WTC11 (cell line): ENCODE results near the gene MSI2. TPM values are rescaled to one million over a fixed set of nuclear protein-coding genes. Genes with fewer than 3 reads are reported as not detected.

Source experiments
- ATAC-seq: fragments of 200-7000 bp; cut with Tn5 transposase; 2 replicates; pipeline ENCODE4 v1.10.0; 2021; ENCODE audit warnings: mild to moderate bottlenecking, moderate library complexity
- CTCF ChIA-PET: fragments of 300-600 bp; sonication (Branson Sonifier 250); formaldehyde crosslinking; loops from one replicate; lab custom pipeline; 2021; ENCODE audit warnings: antibody characterized with exemption; lab: Charles Lee
- POLR2A ChIA-PET: fragments of 350-600 bp; sonication (Branson Sonifier 250); formaldehyde crosslinking; loops from one replicate; lab custom pipeline; 2021; ENCODE audit warnings: antibody characterized with exemption; lab: Charles Lee
- DNase-seq: peaks from one replicate; pipeline ENCODE4 v3.0.0; 2021; ENCODE audit warnings: low spot score
- H3K27ac Mint-ChIP-seq: 2 replicates; pipeline ENCODE4 v1.8.0; 2021; ENCODE audit warnings: mixed read lengths
- H3K27me3 Mint-ChIP-seq: 2 replicates; pipeline ENCODE4 v1.8.0; 2021; ENCODE audit warnings: low read depth, mild to moderate bottlenecking, moderate library complexity, mixed read lengths
- H3K36me3 Mint-ChIP-seq: 2 replicates; pipeline ENCODE4 v1.8.0; 2021; ENCODE audit warnings: mixed read lengths
- H3K4me1 Mint-ChIP-seq: 2 replicates; pipeline ENCODE4 v1.8.0; 2022; ENCODE audit warnings: mixed read lengths
- H3K4me3 Mint-ChIP-seq: 2 replicates; pipeline ENCODE4 v1.8.0; 2021; ENCODE audit warnings: mild to moderate bottlenecking, moderate library complexity, mixed read lengths
- H3K9me3 Mint-ChIP-seq: 2 replicates; pipeline ENCODE4 v1.8.0; 2021; ENCODE audit warnings: mixed read lengths
- ARID4B ChIP-seq: sonication (generic); formaldehyde crosslinking; IDR thresholded peaks from 2 replicates; pipeline ENCODE4 v1.8.0; 2023; ENCODE audit warnings: missing genetic modification reagents, mild to moderate bottlenecking, borderline replicate concordance
- ESRRA ChIP-seq: sonication (generic); formaldehyde crosslinking; IDR thresholded peaks from 2 replicates; pipeline ENCODE4 v1.8.1; 2022; ENCODE audit warnings: mild to moderate bottlenecking, missing genetic modification reagents, borderline replicate concordance
- GRHL2 ChIP-seq: fragments of 250-450 bp; sonication (Bioruptor Pico); IDR thresholded peaks from 2 replicates; pipeline ENCODE4 v1.8.0; 2022; ENCODE audit warnings: mild to moderate bottlenecking, moderate library complexity; ENCODE audit not compliant: insufficient replicate concordance, severe bottlenecking
- HMGA2 ChIP-seq: fragments of 250-450 bp; sonication (Bioruptor Pico); IDR thresholded peaks from 2 replicates; pipeline ENCODE4 v1.4.0; 2021; ENCODE audit warnings: mild to moderate bottlenecking, moderate library complexity
- NFE2L1 ChIP-seq: sonication (generic); formaldehyde crosslinking; IDR thresholded peaks from 2 replicates; pipeline ENCODE4 v1.8.1; 2023; ENCODE audit warnings: missing genetic modification reagents
- SMAD4 ChIP-seq: sonication (generic); formaldehyde crosslinking; IDR thresholded peaks from 2 replicates; pipeline ENCODE4 v1.8.0; 2022; ENCODE audit warnings: mild to moderate bottlenecking, missing genetic modification reagents
- USF1 ChIP-seq: sonication (generic); formaldehyde crosslinking; IDR thresholded peaks from 2 replicates; pipeline ENCODE4 v1.8.0; 2022; ENCODE audit warnings: mild to moderate bottlenecking, missing genetic modification reagents
- ZBTB43 ChIP-seq: sonication (generic); formaldehyde crosslinking; IDR thresholded peaks from 2 replicates; pipeline ENCODE4 v1.8.1; 2023; ENCODE audit warnings: mild to moderate bottlenecking, missing genetic modification reagents
- ZNF281 ChIP-seq: sonication (generic); formaldehyde crosslinking; IDR thresholded peaks from 2 replicates; pipeline ENCODE4 v1.8.0; 2023; ENCODE audit warnings: mild to moderate bottlenecking, missing genetic modification reagents
- ZNF317 ChIP-seq: sonication (generic); formaldehyde crosslinking; IDR thresholded peaks from 2 replicates; pipeline ENCODE4 v1.8.1; 2023; ENCODE audit warnings: low read depth, mild to moderate bottlenecking, moderate library complexity, missing genetic modification reagents, borderline replicate concordance
- total RNA-seq: library from RNA; stranded (reverse); gene quantifications from 3 replicates; pipeline ENCODE4 v1.2.3, GENCODE V29; 2021
- TF ChIP-seq, protein P1 (sequence below): fragments of 250-450 bp; sonication (Bioruptor Pico); IDR thresholded peaks from 2 replicates; pipeline ENCODE4 v1.9.0; 2021; ENCODE audit warnings: mild to moderate bottlenecking, borderline replicate concordance
- TF ChIP-seq, protein P2 (sequence below): sonication (generic); formaldehyde crosslinking; IDR thresholded peaks from 2 replicates; pipeline ENCODE4 v1.8.1; 2023; ENCODE audit warnings: mild to moderate bottlenecking, moderate library complexity, missing genetic modification reagents

MSI2 gene
- total RNA-seq, 1 experiment from 2014 or later: 82.1 TPM

GRCh38 chr17:57577751-57578607, 321.7 kb downstream of the MSI2 start:
- ChIA-PET POLR2A (no interaction called here), CTCF (interaction anchor here (0.6 to 2.3 kb wide), 8 partner anchors 20 to 335 kb away, joined by 3 to 13 read pairs (median 4); no protein-coding TSS in a partner anchor)
- DNase-seq: no peak
- Mint-ChIP-seq H3K4me1 (peaks cover 27% of the 10 kb centered on the region), H3K27me3 (no peaks in the 10 kb centered on the region), H3K9me3 (no peaks in the 10 kb centered on the region), H3K4me3 (peak overlapping the region; percentile 20; the same call in 1 of the 2 replicates), H3K27ac (0 out of 2 replicates have a peak overlapping the region, but pooled peaks have one; percentile 28), H3K36me3 (no peaks in the 10 kb centered on the region)
- TF ChIP-seq SMAD4 (no peak), NFE2L1 (no peak), GRHL2 (CRISPR knock-in tag) (no peak), HMGA2 (CRISPR knock-in tag) (no peak), ZBTB43 (CRISPR knock-in tag) (no peak), ZNF281 (CRISPR knock-in tag) (no peak), ZNF317 (CRISPR knock-in tag) (no peak)
- TF ChIP-seq, protein P1, sequence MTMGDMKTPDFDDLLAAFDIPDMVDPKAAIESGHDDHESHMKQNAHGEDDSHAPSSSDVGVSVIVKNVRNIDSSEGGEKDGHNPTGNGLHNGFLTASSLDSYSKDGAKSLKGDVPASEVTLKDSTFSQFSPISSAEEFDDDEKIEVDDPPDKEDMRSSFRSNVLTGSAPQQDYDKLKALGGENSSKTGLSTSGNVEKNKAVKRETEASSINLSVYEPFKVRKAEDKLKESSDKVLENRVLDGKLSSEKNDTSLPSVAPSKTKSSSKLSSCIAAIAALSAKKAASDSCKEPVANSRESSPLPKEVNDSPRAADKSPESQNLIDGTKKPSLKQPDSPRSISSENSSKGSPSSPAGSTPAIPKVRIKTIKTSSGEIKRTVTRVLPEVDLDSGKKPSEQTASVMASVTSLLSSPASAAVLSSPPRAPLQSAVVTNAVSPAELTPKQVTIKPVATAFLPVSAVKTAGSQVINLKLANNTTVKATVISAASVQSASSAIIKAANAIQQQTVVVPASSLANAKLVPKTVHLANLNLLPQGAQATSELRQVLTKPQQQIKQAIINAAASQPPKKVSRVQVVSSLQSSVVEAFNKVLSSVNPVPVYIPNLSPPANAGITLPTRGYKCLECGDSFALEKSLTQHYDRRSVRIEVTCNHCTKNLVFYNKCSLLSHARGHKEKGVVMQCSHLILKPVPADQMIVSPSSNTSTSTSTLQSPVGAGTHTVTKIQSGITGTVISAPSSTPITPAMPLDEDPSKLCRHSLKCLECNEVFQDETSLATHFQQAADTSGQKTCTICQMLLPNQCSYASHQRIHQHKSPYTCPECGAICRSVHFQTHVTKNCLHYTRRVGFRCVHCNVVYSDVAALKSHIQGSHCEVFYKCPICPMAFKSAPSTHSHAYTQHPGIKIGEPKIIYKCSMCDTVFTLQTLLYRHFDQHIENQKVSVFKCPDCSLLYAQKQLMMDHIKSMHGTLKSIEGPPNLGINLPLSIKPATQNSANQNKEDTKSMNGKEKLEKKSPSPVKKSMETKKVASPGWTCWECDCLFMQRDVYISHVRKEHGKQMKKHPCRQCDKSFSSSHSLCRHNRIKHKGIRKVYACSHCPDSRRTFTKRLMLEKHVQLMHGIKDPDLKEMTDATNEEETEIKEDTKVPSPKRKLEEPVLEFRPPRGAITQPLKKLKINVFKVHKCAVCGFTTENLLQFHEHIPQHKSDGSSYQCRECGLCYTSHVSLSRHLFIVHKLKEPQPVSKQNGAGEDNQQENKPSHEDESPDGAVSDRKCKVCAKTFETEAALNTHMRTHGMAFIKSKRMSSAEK (CRISPR knock-in tag): no peak
- TF ChIP-seq, protein P2, sequence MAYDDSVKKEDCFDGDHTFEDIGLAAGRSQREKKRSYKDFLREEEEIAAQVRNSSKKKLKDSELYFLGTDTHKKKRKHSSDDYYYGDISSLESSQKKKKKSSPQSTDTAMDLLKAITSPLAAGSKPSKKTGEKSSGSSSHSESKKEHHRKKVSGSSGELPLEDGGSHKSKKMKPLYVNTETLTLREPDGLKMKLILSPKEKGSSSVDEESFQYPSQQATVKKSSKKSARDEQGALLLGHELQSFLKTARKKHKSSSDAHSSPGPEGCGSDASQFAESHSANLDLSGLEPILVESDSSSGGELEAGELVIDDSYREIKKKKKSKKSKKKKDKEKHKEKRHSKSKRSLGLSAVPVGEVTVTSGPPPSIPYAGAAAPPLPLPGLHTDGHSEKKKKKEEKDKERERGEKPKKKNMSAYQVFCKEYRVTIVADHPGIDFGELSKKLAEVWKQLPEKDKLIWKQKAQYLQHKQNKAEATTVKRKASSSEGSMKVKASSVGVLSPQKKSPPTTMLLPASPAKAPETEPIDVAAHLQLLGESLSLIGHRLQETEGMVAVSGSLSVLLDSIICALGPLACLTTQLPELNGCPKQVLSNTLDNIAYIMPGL (CRISPR knock-in tag): no peak
- peak; percentile 61 for ATAC-seq

DNA sequence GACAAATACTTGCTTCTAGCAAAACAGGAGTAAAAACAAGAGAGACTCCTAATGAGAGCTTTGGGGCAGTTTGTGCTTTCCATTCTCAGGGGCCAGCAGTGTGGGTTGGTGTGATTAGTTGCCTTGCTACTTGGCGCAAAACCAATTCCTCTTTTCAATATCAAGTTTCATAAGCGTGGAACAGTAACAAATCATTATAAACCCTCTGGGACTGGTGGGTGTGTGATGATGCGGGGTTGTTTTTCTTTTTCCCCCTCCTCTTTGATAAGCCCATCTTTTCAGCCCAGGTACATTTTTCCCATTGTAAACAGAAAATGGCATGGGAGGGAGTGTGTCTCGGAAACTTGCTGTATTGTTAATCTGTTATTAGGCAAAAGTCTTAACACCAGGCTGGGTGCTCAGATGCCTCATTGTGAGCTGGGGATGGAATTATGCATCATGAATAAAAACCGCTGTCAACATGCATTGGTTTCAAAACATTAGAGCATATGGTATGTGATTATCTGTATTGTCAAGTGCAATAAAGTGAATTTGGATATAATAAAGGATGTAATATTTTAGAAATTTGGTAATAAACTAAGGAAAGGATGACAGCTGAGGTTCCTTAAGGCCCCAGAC, 322.4 kb downstream of the MSI2 start:
- H3K27ac Mint-ChIP-seq: no peak overlapping the region
- H3K36me3 Mint-ChIP-seq: no peaks in the 10 kb centered on the region
- DNase-seq (no peak), ATAC-seq (no peak)
- POLR2A ChIA-PET: no interaction called here
- no peaks in the 10 kb centered on the region for H3K9me3 Mint-ChIP-seq
- CTCF ChIA-PET: interaction anchor here (0.6 to 2.3 kb wide), 8 partner anchors 19 to 335 kb away, joined by 3 to 13 read pairs (median 4); no protein-coding TSS in a partner anchor
- H3K27me3 Mint-ChIP-seq: no peaks in the 10 kb centered on the region
- H3K4me3 Mint-ChIP-seq: no peak overlapping the region
- peaks cover 27% of the 10 kb centered on the region for H3K4me1 Mint-ChIP-seq
- no peak for TF ChIP-seq ESRRA (CRISPR knock-in tag)
- no peak for TF ChIP-seq USF1
- no peak for TF ChIP-seq HMGA2 (CRISPR knock-in tag)
- TF ChIP-seq, protein P2 (CRISPR knock-in tag): no peak
- no peak for TF ChIP-seq ARID4B (CRISPR knock-in tag)
